Frontal cortex (tissue), 4 donors: ENCODE data around the gene HIC1. TPM values are rescaled to one million over a fixed set of nuclear protein-coding genes. Genes with fewer than 3 reads are reported as not detected.

ENCODE experiments used
- DNase-seq, 2 donors: peaks; one replicate each; pipeline ENCODE4 v3.0.0; 2012; ENCODE audit warnings: low spot score in 2 of 2
- FAIRE-seq: peaks from 2 replicates; lab custom pipeline; 2012; peaks lifted over from hg19 to GRCh38; lab: Jason Lieb, UNC
- total RNA-seq: library from RNA; depleted of rRNA; stranded (reverse); fragments of >200 nt; gene quantifications from one replicate; pipeline ENCODE4 v1.2.3, GENCODE V29; 2014
- donor health status: control.
- donor health status: control.
- donor health status: control.

The HIC1 gene
- total RNA-seq, 1 donor from 2014 or later, result 3.3 TPM

GRCh38 chr17:2024572-2025219 lies 30.2 kb upstream of the HIC1 start:
- DNase-seq, result no peak
- no peak for FAIRE-seq

GRCh38 chr17:2025220-2025621 lies 29.7 kb upstream of the HIC1 start, which contains the start of gene RTN4RL1:
TSS of gene RTN4RL1 (minus strand) at chr17:2025334. CDS start at chr17:2024865, 469 bp downstream.
- peak; percentile 74 to 77 for DNase-seq
- FAIRE-seq, result no peak

GRCh38 chr17:2025622-2026309 lies 29.1 kb upstream of the HIC1 start:
- DNase-seq, result peak; percentile 73 to 80
- no peak for FAIRE-seq

- DNase-seq, result no peak
- FAIRE-seq, result no peak
Observed at GRCh38 chr17:2027528-2028233, 27.2 kb upstream of the HIC1 start.

GRCh38 chr17:2028234-2028614 lies 26.7 kb upstream of the HIC1 start:
- FAIRE-seq (no peak), DNase-seq (no peak)

- DNase-seq (no peak), FAIRE-seq (no peak)
Observed at GRCh38 chr17:2028737-2029136, 26.2 kb upstream of the HIC1 start.

- DNase-seq, result peak; percentile 90 to 96
- FAIRE-seq, result no peak
Observed at GRCh38 chr17:2029911-2030778, 24.8 kb upstream of the HIC1 start, which contains the start of gene DPH1. TSS of gene DPH1 (plus strand) at chr17:2030153. CDS start at chr17:2030170, 17 bp downstream.

GRCh38 chr17:2030779-2031163 lies 24.1 kb upstream of the HIC1 start:
- DNase-seq (no peak), FAIRE-seq (no peak)

- FAIRE-seq (no peak), DNase-seq (no peak)
Observed at GRCh38 chr17:2033153-2033552, 21.8 kb upstream of the HIC1 start.

- FAIRE-seq, result no peak
- no peak for DNase-seq
Observed at GRCh38 chr17:2034157-2034556, 20.7 kb upstream of the HIC1 start.

- FAIRE-seq (no peak), DNase-seq (no peak)
Observed at GRCh38 chr17:2034806-2035540, 19.9 kb upstream of the HIC1 start.

- no peak for DNase-seq
- FAIRE-seq, result no peak
Observed at GRCh38 chr17:2035541-2036488, 19.1 kb upstream of the HIC1 start.

- DNase-seq (no peak), FAIRE-seq (no peak)
Observed at GRCh38 chr17:2037155-2037554, 17.7 kb upstream of the HIC1 start.

- DNase-seq (no peak), FAIRE-seq (no peak)
Observed at GRCh38 chr17:2040219-2040827, 14.6 kb upstream of the HIC1 start.

- no peak for DNase-seq
- no peak for FAIRE-seq
Observed at GRCh38 chr17:2040942-2041560, 13.9 kb upstream of the HIC1 start.

- peak; percentile 98 to 99 for DNase-seq
- FAIRE-seq, result no peak
Observed at GRCh38 chr17:2041561-2042389, 13.1 kb upstream of the HIC1 start, which contains the start of gene OVCA2. TSS of gene OVCA2 (plus strand) at chr17:2042022. CDS start at chr17:2042048, 26 bp downstream.
